ENCODE results near the gene CSTA.
A peak's percentile ranks its signal among the peaks of the same experiment; 100 is the strongest.

DNA sequence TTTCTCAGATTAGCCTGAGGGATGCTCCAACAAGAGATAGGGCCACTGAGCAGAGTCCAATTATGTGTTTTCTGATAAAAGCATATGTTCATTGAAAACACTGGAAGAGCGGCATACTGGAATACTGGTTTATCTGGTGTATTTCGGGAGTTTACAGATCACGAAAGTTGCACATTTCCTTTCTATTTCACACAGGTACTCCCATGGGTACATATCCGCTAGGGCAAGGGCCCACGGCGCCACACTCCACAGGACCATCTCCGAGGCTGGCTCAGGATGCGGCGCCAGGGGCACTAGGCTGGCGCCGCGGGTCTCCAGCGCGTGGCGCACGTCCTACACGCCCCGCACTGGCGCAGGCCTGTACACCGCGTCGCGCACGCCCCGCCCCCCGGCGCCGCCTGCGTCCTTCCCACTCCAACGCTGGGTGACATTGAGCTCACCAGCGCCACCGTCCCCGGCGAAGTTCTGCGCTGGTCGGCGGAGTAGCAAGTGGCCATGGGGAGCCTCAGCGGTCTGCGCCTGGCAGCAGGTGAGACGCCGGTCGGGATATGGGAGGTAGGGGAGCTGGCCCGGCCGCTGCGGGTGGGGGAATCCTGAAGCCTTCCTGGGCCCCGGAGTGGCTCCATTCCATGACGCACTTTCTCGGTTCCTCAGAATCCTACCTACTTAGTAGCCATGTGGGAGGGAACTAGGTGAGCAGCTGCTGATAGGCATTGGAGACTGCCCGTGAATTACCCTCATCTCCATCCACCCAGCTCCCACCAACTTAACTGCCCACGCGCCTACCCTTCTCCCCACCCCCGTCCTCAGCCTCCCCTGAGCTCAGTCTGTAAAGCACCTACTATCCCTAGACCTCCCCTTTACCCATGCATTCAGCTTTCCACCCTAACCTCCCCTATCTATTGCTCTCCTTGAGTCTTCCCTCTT, 59.0 kb downstream of the CSTA start, which contains the start of gene FAM162A:
- TF ChIP-seq POLR2A (IDR thresholded peaks at IDR 0.05; ENCODE audit: low read depth, low read length) (peak; percentile 84), SPI1 (IDR thresholded peaks at IDR 0.05; ENCODE audit: low read depth, low read length) (peak; percentile 52), TAF1 (IDR thresholded peaks at IDR 0.05; ENCODE audit: low read depth, low read length) (peak; percentile 84)

All from GM12891 (cell line).